Measurements from ENCODE around the gene PRRC2B.
"Not testable (repeated sequence)": the region's sequence is repeated elsewhere in the genome, so short reads cannot be mapped to it uniquely, and the experiment has no call there.

The PRRC2B gene

GRCh38 chr9:131361202-131361833, 32.6 kb upstream of the PRRC2B start:
- Histone ChIP-seq H3K9ac (ENCODE audit: low read depth, low read length) (no peak overlapping the region), H3K27me3 (ENCODE audit: control insufficient read depth, insufficient read depth, low read length) (no peaks in the 10 kb centered on the region), H3K4me3 (ENCODE audit: low read depth, low read length) (no peak overlapping the region), H3K27ac (ENCODE audit: low read depth, low read length) (no peak overlapping the region), H3K9me3 (ENCODE audit: control insufficient read depth, insufficient read depth, low read length) (no peaks in the 10 kb centered on the region), H3K36me3 (ENCODE audit: control insufficient read depth, insufficient read depth, low read length) (no peaks in the 10 kb centered on the region), H3K4me1 (ENCODE audit: control insufficient read depth, insufficient read depth, low read length) (peaks cover 10% of the 10 kb centered on the region)

- no peaks in the 10 kb centered on the region for H3K27me3 ChIP-seq (ENCODE audit: control insufficient read depth, insufficient read depth, low read length)
- no peak overlapping the region for H3K9ac ChIP-seq (ENCODE audit: low read depth, low read length)
- H3K4me3 ChIP-seq (ENCODE audit: low read depth, low read length), result no peak overlapping the region
- H3K27ac ChIP-seq (ENCODE audit: low read depth, low read length), result no peak overlapping the region
- no peaks in the 10 kb centered on the region for H3K36me3 ChIP-seq (ENCODE audit: control insufficient read depth, insufficient read depth, low read length)
- peaks cover 4% of the 10 kb centered on the region; the same call in 1 of the 2 replicates for H3K4me1 ChIP-seq (ENCODE audit: control insufficient read depth, insufficient read depth, low read length)
- H3K9me3 ChIP-seq (ENCODE audit: control insufficient read depth, insufficient read depth, low read length), result no peaks in the 10 kb centered on the region
Observed at GRCh38 chr9:131365546-131365945, 28.3 kb upstream of the PRRC2B start.

- Histone ChIP-seq H3K9me3 (ENCODE audit: control insufficient read depth, insufficient read depth, low read length) (no peaks in the 10 kb centered on the region), H3K27ac (ENCODE audit: low read depth, low read length) (no peak overlapping the region), H3K4me1 (ENCODE audit: control insufficient read depth, insufficient read depth, low read length) (peaks cover 4% of the 10 kb centered on the region; the same call in 1 of the 2 replicates), H3K36me3 (ENCODE audit: control insufficient read depth, insufficient read depth, low read length) (no peaks in the 10 kb centered on the region), H3K9ac (ENCODE audit: low read depth, low read length) (no peak overlapping the region), H3K27me3 (ENCODE audit: control insufficient read depth, insufficient read depth, low read length) (no peaks in the 10 kb centered on the region), H3K4me3 (ENCODE audit: low read depth, low read length) (no peak overlapping the region)
Observed at GRCh38 chr9:131366761-131367401, 27.0 kb upstream of the PRRC2B start.

GRCh38 chr9:131367450-131367849, 26.4 kb upstream of the PRRC2B start:
- Histone ChIP-seq H3K9me3 (ENCODE audit: control insufficient read depth, insufficient read depth, low read length) (no peaks in the 10 kb centered on the region), H3K36me3 (ENCODE audit: control insufficient read depth, insufficient read depth, low read length) (no peaks in the 10 kb centered on the region), H3K4me3 (ENCODE audit: low read depth, low read length) (no peak overlapping the region), H3K27ac (ENCODE audit: low read depth, low read length) (no peak overlapping the region), H3K27me3 (ENCODE audit: control insufficient read depth, insufficient read depth, low read length) (no peaks in the 10 kb centered on the region), H3K9ac (ENCODE audit: low read depth, low read length) (no peak overlapping the region), H3K4me1 (ENCODE audit: control insufficient read depth, insufficient read depth, low read length) (peaks cover 4% of the 10 kb centered on the region; the same call in 1 of the 2 replicates)

- Histone ChIP-seq H3K36me3 (ENCODE audit: control insufficient read depth, insufficient read depth, low read length) (no peaks in the 10 kb centered on the region), H3K9me3 (ENCODE audit: control insufficient read depth, insufficient read depth, low read length) (no peaks in the 10 kb centered on the region), H3K9ac (ENCODE audit: low read depth, low read length) (no peak overlapping the region), H3K27me3 (ENCODE audit: control insufficient read depth, insufficient read depth, low read length) (no peaks in the 10 kb centered on the region), H3K4me1 (ENCODE audit: control insufficient read depth, insufficient read depth, low read length) (peaks cover 4% of the 10 kb centered on the region; the same call in 1 of the 2 replicates), H3K27ac (ENCODE audit: low read depth, low read length) (no peak overlapping the region), H3K4me3 (ENCODE audit: low read depth, low read length) (no peak overlapping the region)
Observed at GRCh38 chr9:131370638-131371037, 23.2 kb upstream of the PRRC2B start.

- H3K27ac ChIP-seq (ENCODE audit: low read depth, low read length), result peak overlapping the region; percentile 80
- not testable (repeated sequence) for H3K27me3 ChIP-seq (ENCODE audit: control insufficient read depth, insufficient read depth, low read length); H3K9me3 ChIP-seq (ENCODE audit: control insufficient read depth, insufficient read depth, low read length); H3K4me1 ChIP-seq (ENCODE audit: control insufficient read depth, insufficient read depth, low read length); H3K36me3 ChIP-seq (ENCODE audit: control insufficient read depth, insufficient read depth, low read length); H3K9ac ChIP-seq (ENCODE audit: low read depth, low read length)
- H3K4me3 ChIP-seq (ENCODE audit: low read depth, low read length), result peak overlapping the region; percentile 68
Observed at GRCh38 chr9:131372599-131372973, 21.3 kb upstream of the PRRC2B start.

GRCh38 chr9:131374638-131375037, 19.2 kb upstream of the PRRC2B start:
- H3K9me3 ChIP-seq (ENCODE audit: control insufficient read depth, insufficient read depth, low read length); H3K27ac ChIP-seq (ENCODE audit: low read depth, low read length); H3K27me3 ChIP-seq (ENCODE audit: control insufficient read depth, insufficient read depth, low read length); H3K4me1 ChIP-seq (ENCODE audit: control insufficient read depth, insufficient read depth, low read length); H3K36me3 ChIP-seq (ENCODE audit: control insufficient read depth, insufficient read depth, low read length); H3K4me3 ChIP-seq (ENCODE audit: low read depth, low read length); H3K9ac ChIP-seq (ENCODE audit: low read depth, low read length): not testable (repeated sequence)

- H3K27me3 ChIP-seq (ENCODE audit: control insufficient read depth, insufficient read depth, low read length), result no peaks in the 10 kb centered on the region
- no peaks in the 10 kb centered on the region for H3K9me3 ChIP-seq (ENCODE audit: control insufficient read depth, insufficient read depth, low read length)
- H3K36me3 ChIP-seq (ENCODE audit: control insufficient read depth, insufficient read depth, low read length), result no peaks in the 10 kb centered on the region
- no peak overlapping the region for H3K27ac ChIP-seq (ENCODE audit: low read depth, low read length)
- no peak overlapping the region for H3K4me3 ChIP-seq (ENCODE audit: low read depth, low read length)
- peaks cover 10% of the 10 kb centered on the region for H3K4me1 ChIP-seq (ENCODE audit: control insufficient read depth, insufficient read depth, low read length)
- no peak overlapping the region for H3K9ac ChIP-seq (ENCODE audit: low read depth, low read length)
Observed at GRCh38 chr9:131379056-131379455, 14.8 kb upstream of the PRRC2B start.

- H3K9me3 ChIP-seq (ENCODE audit: control insufficient read depth, insufficient read depth, low read length), result no peaks in the 10 kb centered on the region
- no peaks in the 10 kb centered on the region for H3K36me3 ChIP-seq (ENCODE audit: control insufficient read depth, insufficient read depth, low read length)
- H3K4me3 ChIP-seq (ENCODE audit: low read depth, low read length), result no peak overlapping the region
- no peaks in the 10 kb centered on the region for H3K27me3 ChIP-seq (ENCODE audit: control insufficient read depth, insufficient read depth, low read length)
- H3K27ac ChIP-seq (ENCODE audit: low read depth, low read length), result peak overlapping the region; percentile 76
- peaks cover 10% of the 10 kb centered on the region for H3K4me1 ChIP-seq (ENCODE audit: control insufficient read depth, insufficient read depth, low read length)
- H3K9ac ChIP-seq (ENCODE audit: low read depth, low read length), result no peak overlapping the region
Observed at GRCh38 chr9:131382850-131383729, 10.8 kb upstream of the PRRC2B start.

- peaks cover 10% of the 10 kb centered on the region for H3K4me1 ChIP-seq (ENCODE audit: control insufficient read depth, insufficient read depth, low read length)
- no peak overlapping the region for H3K4me3 ChIP-seq (ENCODE audit: low read depth, low read length)
- H3K36me3 ChIP-seq (ENCODE audit: control insufficient read depth, insufficient read depth, low read length), result no peaks in the 10 kb centered on the region
- no peaks in the 10 kb centered on the region for H3K9me3 ChIP-seq (ENCODE audit: control insufficient read depth, insufficient read depth, low read length)
- no peaks in the 10 kb centered on the region for H3K27me3 ChIP-seq (ENCODE audit: control insufficient read depth, insufficient read depth, low read length)
- H3K27ac ChIP-seq (ENCODE audit: low read depth, low read length), result no peak overlapping the region
- no peak overlapping the region for H3K9ac ChIP-seq (ENCODE audit: low read depth, low read length)
Observed at GRCh38 chr9:131385296-131385695, 8.6 kb upstream of the PRRC2B start.

GRCh38 chr9:131386281-131386680, 7.6 kb upstream of the PRRC2B start:
- Histone ChIP-seq H3K9me3 (ENCODE audit: control insufficient read depth, insufficient read depth, low read length) (no peaks in the 10 kb centered on the region), H3K27me3 (ENCODE audit: control insufficient read depth, insufficient read depth, low read length) (no peaks in the 10 kb centered on the region), H3K4me1 (ENCODE audit: control insufficient read depth, insufficient read depth, low read length) (peaks cover 10% of the 10 kb centered on the region), H3K9ac (ENCODE audit: low read depth, low read length) (no peak overlapping the region), H3K4me3 (ENCODE audit: low read depth, low read length) (no peak overlapping the region), H3K27ac (ENCODE audit: low read depth, low read length) (no peak overlapping the region), H3K36me3 (ENCODE audit: control insufficient read depth, insufficient read depth, low read length) (no peaks in the 10 kb centered on the region)

Measured in HUES48 (cell line).